Peyer's patch (tissue), 4 donors: ENCODE results near the gene SLC9A8.

Experiments used
- POLR2A ChIP-seq, 2 donors: fragments of 450-650 bp; IDR thresholded peaks; one replicate each; pipeline ENCODE4 v1.5.1; 2017; ENCODE audit warnings: antibody characterized with exemption in 2 of 2, mild to moderate bottlenecking in 2 of 2, moderate library complexity in 2 of 2
- TF ChIP-seq, protein P1 (sequence below), 6 experiments: fragments of 450-650 bp in 4 of 6; fragments of 200-600 bp in 2 of 6; sonication (generic) in 1 of 6; IDR thresholded peaks; one replicate each; pipeline ENCODE4 v1.5.1; 2017 to 2019; ENCODE audit warnings: antibody characterized with exemption in 6 of 6, mild to moderate bottlenecking in 3 of 6, moderate library complexity in 1 of 6

DNA sequence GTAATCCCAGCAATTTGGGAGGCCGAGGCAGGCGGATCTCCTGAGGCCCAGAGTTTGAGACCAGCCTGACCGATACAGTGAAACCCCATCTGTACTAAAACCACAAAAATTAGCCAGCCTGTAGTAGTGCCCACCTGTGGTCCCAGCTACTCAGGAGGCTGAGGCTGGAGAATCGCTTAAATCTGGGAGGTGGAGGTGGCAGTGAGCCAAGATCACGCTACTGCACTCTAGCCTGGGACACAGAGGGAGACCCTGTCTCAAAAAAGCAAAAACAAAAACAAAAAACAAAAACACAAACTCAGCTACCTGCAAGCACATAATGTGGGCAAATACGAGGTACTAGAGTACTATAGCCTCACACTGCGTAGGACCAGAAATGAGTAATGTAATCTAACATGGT lies 106.4 kb downstream of the SLC9A8 start:
- TF ChIP-seq, protein P1, sequence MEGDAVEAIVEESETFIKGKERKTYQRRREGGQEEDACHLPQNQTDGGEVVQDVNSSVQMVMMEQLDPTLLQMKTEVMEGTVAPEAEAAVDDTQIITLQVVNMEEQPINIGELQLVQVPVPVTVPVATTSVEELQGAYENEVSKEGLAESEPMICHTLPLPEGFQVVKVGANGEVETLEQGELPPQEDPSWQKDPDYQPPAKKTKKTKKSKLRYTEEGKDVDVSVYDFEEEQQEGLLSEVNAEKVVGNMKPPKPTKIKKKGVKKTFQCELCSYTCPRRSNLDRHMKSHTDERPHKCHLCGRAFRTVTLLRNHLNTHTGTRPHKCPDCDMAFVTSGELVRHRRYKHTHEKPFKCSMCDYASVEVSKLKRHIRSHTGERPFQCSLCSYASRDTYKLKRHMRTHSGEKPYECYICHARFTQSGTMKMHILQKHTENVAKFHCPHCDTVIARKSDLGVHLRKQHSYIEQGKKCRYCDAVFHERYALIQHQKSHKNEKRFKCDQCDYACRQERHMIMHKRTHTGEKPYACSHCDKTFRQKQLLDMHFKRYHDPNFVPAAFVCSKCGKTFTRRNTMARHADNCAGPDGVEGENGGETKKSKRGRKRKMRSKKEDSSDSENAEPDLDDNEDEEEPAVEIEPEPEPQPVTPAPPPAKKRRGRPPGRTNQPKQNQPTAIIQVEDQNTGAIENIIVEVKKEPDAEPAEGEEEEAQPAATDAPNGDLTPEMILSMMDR (IDR thresholded peaks at IDR 0.05): no peak
- no peak for TF ChIP-seq POLR2A (IDR thresholded peaks at IDR 0.05)
